ENCODE data around the gene PNLIP.

PNLIP gene

GRCh38 chr10:116615199-116615776, 69.6 kb downstream of the PNLIP start:
- no peak for DNase-seq (ENCODE audit: low read depth)
